ENCODE measurements around the gene ARHGAP8. TPM values are rescaled to one million over a fixed set of nuclear protein-coding genes. Genes with fewer than 3 reads are reported as not detected.
"Not testable (repeated sequence)": the region's sequence is repeated elsewhere in the genome, so short reads cannot be mapped to it uniquely, and the experiment has no call there.

Gene ARHGAP8
- total RNA-seq, 1 donor from 2014 or later = 1.4 TPM

- H3K27me3 Mint-ChIP-seq (ENCODE audit: insufficient read depth) = no peaks in the 10 kb centered on the region
- no peak overlapping the region for H3K27ac Mint-ChIP-seq
- no peaks in the 10 kb centered on the region for H3K36me3 Mint-ChIP-seq (ENCODE audit: low read depth)
- no peaks in the 10 kb centered on the region for H3K9me3 Mint-ChIP-seq
- no peaks in the 10 kb centered on the region for H3K4me1 Mint-ChIP-seq (ENCODE audit: low read depth)
- intact Hi-C loops (cut with micrococcal nuclease) = no loop called here
- no peak overlapping the region for H3K4me3 Mint-ChIP-seq
- no peak for DNase-seq (ENCODE audit: low spot score)
Measured at GRCh38 chr22:44892803-44893730, 140.7 kb downstream of the ARHGAP8 start.

DNA sequence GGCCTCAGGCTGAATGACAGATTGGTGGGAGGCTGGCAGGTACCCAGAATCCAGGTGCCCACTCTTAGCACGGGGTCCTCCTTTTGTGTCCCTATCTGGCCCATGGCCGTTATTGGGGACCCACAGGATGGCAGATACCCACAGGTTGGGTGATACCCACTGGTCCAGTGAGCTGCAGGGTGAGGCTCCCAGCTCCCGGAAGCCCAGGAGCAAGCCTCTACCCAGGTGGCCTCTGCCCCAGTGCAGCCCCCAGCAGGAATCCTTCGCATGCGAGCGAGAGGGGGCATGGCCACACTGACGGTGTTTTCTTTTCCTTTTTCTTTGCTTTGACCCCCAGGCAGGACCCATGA is 141.3 kb downstream of the ARHGAP8 start:
- Mint-ChIP-seq H3K27ac (no peak overlapping the region), H3K9me3 (no peaks in the 10 kb centered on the region), H3K36me3 (ENCODE audit: low read depth) (no peaks in the 10 kb centered on the region), H3K4me1 (ENCODE audit: low read depth) (no peaks in the 10 kb centered on the region), H3K27me3 (ENCODE audit: insufficient read depth) (no peaks in the 10 kb centered on the region), H3K4me3 (no peak overlapping the region)
- intact Hi-C loops (cut with micrococcal nuclease) = no loop called here
- DNase-seq (ENCODE audit: low spot score) = no peak

DNA sequence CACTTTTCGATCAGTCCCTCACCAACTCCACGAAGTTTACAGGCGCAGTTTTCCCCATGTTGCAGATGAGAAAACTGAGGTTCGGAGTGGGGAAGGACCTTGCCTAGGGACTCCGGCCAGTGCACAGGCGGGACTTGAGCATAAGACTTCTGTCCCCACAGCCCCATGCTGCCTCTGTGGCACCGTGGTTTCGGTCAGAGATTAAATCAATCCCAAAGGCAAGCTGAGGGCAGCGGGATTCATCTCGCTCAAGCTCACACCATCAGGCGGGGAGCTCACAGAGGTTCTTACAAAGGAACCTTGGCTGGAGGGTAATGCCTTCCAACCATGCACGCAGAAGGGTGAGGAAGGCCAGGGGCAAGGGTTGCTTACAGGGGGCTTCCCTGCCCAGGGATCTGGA is 141.9 kb downstream of the ARHGAP8 start:
- no peaks in the 10 kb centered on the region for H3K9me3 Mint-ChIP-seq
- DNase-seq (ENCODE audit: low spot score) = no peak
- no peak overlapping the region for H3K4me3 Mint-ChIP-seq
- intact Hi-C loops (cut with micrococcal nuclease) = no loop called here
- H3K27ac Mint-ChIP-seq = no peak overlapping the region
- H3K4me1 Mint-ChIP-seq (ENCODE audit: low read depth) = no peaks in the 10 kb centered on the region
- no peaks in the 10 kb centered on the region for H3K36me3 Mint-ChIP-seq (ENCODE audit: low read depth)
- no peaks in the 10 kb centered on the region for H3K27me3 Mint-ChIP-seq (ENCODE audit: insufficient read depth)

GRCh38 chr22:44894782-44895181 is 142.4 kb downstream of the ARHGAP8 start:
- H3K9me3 Mint-ChIP-seq = peaks cover 4% of the 10 kb centered on the region
- intact Hi-C loops (cut with micrococcal nuclease) = no loop called here
- no peaks in the 10 kb centered on the region for H3K27me3 Mint-ChIP-seq (ENCODE audit: insufficient read depth)
- no peaks in the 10 kb centered on the region for H3K4me1 Mint-ChIP-seq (ENCODE audit: low read depth)
- no peaks in the 10 kb centered on the region for H3K36me3 Mint-ChIP-seq (ENCODE audit: low read depth)
- no peak overlapping the region for H3K27ac Mint-ChIP-seq
- DNase-seq (ENCODE audit: low spot score) = no peak
- no peak overlapping the region for H3K4me3 Mint-ChIP-seq

DNA sequence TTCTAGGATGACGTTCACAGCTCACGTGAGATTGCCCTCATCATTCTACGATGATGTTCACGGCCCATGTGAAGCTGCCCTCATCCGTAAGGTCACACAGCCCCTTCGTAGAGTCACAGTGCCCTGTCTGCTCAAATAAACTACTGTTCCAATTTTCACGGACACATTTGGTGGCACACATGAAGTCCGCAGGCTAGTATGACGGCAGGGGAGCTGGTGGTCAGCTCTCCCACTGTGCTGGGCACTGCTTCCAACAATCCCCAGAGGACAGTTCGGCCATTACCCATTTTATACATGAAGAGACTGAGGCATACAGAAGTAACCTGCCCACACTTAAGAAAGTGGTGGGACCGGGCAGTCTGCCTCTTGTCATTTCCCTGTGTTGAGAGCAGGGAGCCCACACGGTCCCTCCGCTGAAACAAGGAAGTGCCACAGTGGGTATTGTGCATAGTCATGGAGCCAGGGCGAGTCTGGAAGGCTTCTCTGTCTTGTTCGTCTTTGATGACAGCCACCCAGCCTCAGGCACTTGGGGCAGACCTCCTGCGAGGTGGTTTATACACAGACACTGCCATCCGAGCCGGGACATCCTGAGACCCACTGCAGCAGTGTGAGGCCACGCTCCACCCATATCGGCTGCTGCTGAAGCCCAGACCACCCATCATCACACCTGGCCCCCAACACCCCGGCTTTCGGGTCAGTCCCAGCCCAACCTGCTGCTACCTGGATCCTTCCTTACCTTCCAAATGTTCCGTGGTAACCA is 143.1 kb downstream of the ARHGAP8 start:
- Mint-ChIP-seq H3K4me3 (no peak overlapping the region), H3K36me3 (ENCODE audit: low read depth) (no peaks in the 10 kb centered on the region), H3K27ac (no peak overlapping the region), H3K27me3 (ENCODE audit: insufficient read depth) (peaks cover 2% of the 10 kb centered on the region), H3K4me1 (ENCODE audit: low read depth) (no peaks in the 10 kb centered on the region), H3K9me3 (peaks cover 9% of the 10 kb centered on the region)
- DNase-seq (ENCODE audit: low spot score) = no peak
- intact Hi-C loops (cut with micrococcal nuclease) = no loop called here

DNA sequence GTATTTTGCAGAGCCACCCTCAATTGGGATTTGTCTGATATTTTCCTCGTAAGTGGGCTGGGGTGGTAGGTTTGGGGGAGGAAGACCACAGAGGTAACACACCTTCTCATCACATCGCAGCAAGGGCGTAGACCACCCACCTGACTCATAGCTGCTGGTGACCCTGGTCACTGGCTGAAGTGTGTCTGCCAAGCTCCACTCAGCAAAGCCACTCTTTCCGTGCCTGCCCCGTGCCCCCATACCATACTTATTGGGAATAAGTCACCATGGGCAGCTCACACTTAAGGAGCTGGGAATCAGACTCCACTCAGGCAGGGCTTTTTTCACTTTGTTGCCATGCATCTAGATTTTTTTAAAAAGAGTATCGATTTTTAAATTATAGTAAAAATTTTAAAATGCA is 145.9 kb downstream of the ARHGAP8 start:
- no peaks in the 10 kb centered on the region for H3K4me1 Mint-ChIP-seq (ENCODE audit: low read depth)
- no peak for DNase-seq (ENCODE audit: low spot score)
- H3K27me3 Mint-ChIP-seq (ENCODE audit: insufficient read depth) = peaks cover 2% of the 10 kb centered on the region
- peaks cover 34% of the 10 kb centered on the region for H3K9me3 Mint-ChIP-seq
- no peak overlapping the region for H3K27ac Mint-ChIP-seq
- no peak overlapping the region for H3K4me3 Mint-ChIP-seq
- H3K36me3 Mint-ChIP-seq (ENCODE audit: low read depth) = no peaks in the 10 kb centered on the region
- intact Hi-C loops (cut with micrococcal nuclease) = no loop called here

GRCh38 chr22:44901301-44901700 is 148.9 kb downstream of the ARHGAP8 start:
- H3K9me3 Mint-ChIP-seq = peaks cover 37% of the 10 kb centered on the region
- no peaks in the 10 kb centered on the region for H3K4me1 Mint-ChIP-seq (ENCODE audit: low read depth)
- DNase-seq (ENCODE audit: low spot score) = no peak
- H3K36me3 Mint-ChIP-seq (ENCODE audit: low read depth) = no peaks in the 10 kb centered on the region
- H3K4me3 Mint-ChIP-seq = no peak overlapping the region
- intact Hi-C loops (cut with micrococcal nuclease) = no loop called here
- no peak overlapping the region for H3K27ac Mint-ChIP-seq
- peaks cover 2% of the 10 kb centered on the region for H3K27me3 Mint-ChIP-seq (ENCODE audit: insufficient read depth)

- H3K27ac Mint-ChIP-seq; H3K4me1 Mint-ChIP-seq (ENCODE audit: low read depth); DNase-seq (ENCODE audit: low spot score); H3K4me3 Mint-ChIP-seq; intact Hi-C loops (cut with micrococcal nuclease); H3K36me3 Mint-ChIP-seq (ENCODE audit: low read depth); H3K27me3 Mint-ChIP-seq (ENCODE audit: insufficient read depth): not testable (repeated sequence)
- H3K9me3 Mint-ChIP-seq = peaks cover 37% of the 10 kb centered on the region
Measured at GRCh38 chr22:44903164-44903563, 150.8 kb downstream of the ARHGAP8 start.

DNA sequence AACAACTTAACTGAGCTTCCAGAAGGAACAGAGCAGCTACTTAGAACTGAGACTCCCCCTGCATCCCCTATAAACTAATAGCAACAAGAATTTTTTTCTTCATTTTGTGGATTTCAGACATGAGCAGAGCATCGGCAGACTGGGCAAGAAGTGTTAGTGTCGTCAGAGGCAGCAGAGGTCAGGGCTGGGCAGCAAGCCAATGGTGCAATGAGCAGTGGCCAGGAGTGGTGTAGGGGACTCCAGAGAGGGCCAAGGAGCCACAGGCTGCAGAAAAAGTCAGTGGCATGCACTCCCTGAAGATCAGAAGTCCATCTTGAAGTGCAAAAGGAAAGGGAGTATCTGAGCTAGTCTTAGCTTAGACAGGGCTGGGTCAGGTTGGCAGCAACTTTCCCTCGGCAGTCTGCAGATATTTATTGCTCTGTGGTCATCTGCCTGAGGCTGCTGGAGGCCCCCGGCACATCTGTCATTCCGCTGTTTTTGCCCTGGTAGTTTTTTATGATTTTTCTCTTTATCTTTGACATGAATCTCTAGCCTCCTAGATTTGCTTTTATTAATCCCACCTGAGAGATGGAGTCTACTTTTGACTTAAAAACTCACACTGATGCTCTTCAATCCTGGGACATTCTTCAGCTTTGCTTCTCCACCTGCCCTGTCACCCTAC is 152.2 kb downstream of the ARHGAP8 start:
- H3K27me3 Mint-ChIP-seq (ENCODE audit: insufficient read depth); H3K36me3 Mint-ChIP-seq (ENCODE audit: low read depth); H3K4me1 Mint-ChIP-seq (ENCODE audit: low read depth); H3K4me3 Mint-ChIP-seq; intact Hi-C loops (cut with micrococcal nuclease); H3K27ac Mint-ChIP-seq; DNase-seq (ENCODE audit: low spot score): not testable (repeated sequence)
- peaks cover 35% of the 10 kb centered on the region for H3K9me3 Mint-ChIP-seq

- Mint-ChIP-seq H3K27ac (no peak overlapping the region), H3K36me3 (ENCODE audit: low read depth) (no peaks in the 10 kb centered on the region), H3K9me3 (peaks cover 25% of the 10 kb centered on the region), H3K4me1 (ENCODE audit: low read depth) (no peaks in the 10 kb centered on the region), H3K27me3 (ENCODE audit: insufficient read depth) (no peaks in the 10 kb centered on the region), H3K4me3 (no peak overlapping the region)
- no peak for DNase-seq (ENCODE audit: low spot score)
- intact Hi-C loops (cut with micrococcal nuclease) = no loop called here
Measured at GRCh38 chr22:44906248-44906936, 154.0 kb downstream of the ARHGAP8 start.

DNA sequence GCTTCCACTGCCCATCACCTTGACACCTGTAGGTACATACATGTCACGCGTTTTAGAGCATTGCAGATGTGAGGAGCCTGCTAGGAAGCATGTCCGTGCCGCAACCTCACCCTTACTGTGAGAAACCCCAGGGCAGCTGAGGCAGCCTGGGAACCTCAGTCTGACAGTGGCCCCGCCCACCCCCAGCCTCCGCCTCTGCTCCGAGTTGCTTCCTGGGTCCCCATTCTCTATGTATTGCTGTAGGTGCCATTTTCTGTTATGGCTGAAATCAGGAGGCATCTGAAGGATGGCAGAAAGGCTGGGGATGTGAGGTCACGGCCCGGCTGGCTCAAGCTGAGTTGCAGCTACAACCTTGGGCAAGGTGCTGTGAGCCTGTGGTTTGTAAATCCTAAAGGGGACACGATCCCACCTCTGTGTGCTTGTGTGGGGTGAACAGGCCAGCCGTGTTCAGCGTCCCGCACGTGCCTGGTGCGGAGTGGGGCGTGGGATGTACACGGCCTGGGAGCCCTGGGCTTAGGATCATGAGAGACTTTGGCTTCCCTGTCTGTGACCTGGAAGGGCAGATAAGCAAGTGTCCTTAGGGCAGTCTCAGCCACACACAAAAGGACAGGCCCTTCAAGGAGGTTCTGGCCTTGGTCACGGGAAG is 154.7 kb downstream of the ARHGAP8 start:
- Mint-ChIP-seq H3K9me3 (peaks cover 18% of the 10 kb centered on the region), H3K4me3 (no peak overlapping the region), H3K4me1 (ENCODE audit: low read depth) (no peaks in the 10 kb centered on the region), H3K27me3 (ENCODE audit: insufficient read depth) (no peaks in the 10 kb centered on the region), H3K27ac (no peak overlapping the region), H3K36me3 (ENCODE audit: low read depth) (no peaks in the 10 kb centered on the region)
- DNase-seq (ENCODE audit: low spot score) = no peak
- intact Hi-C loops (cut with micrococcal nuclease) = no loop called here
